ENCODE measurements around the gene PRRG3. TPM values are rescaled to one million over a fixed set of nuclear protein-coding genes. Genes with fewer than 3 reads are reported as not detected.

Gene PRRG3
- total RNA-seq, 1 experiment from 2014 or later = not detected

GRCh38 chrX:151726751-151727150, 31.5 kb downstream of the PRRG3 start:
- CTCF ChIA-PET = no interaction called here
- intact Hi-C loops (cut with micrococcal nuclease; ENCODE audit: unreplicated experiment) = no loop called here

GRCh38 chrX:151727346-151727745, 32.1 kb downstream of the PRRG3 start:
- intact Hi-C loops (cut with micrococcal nuclease; ENCODE audit: unreplicated experiment) = no loop called here
- POLR2A ChIA-PET = no interaction called here
- Histone ChIP-seq H3K9me3 (no peaks in the 10 kb centered on the region), H3K4me1 (no peaks in the 10 kb centered on the region), H3K36me3 (ENCODE audit: control insufficient read depth, insufficient read depth, low read length) (no peaks in the 10 kb centered on the region), H3K27me3 (replicated peaks; ENCODE audit: control insufficient read depth, insufficient read depth, low read length) (no peaks in the 10 kb centered on the region), H3K4me3 (ENCODE audit: low read depth, low read length) (no peak overlapping the region)
- TF ChIP-seq CTCF (IDR thresholded peaks at IDR 0.05; ENCODE audit: insufficient read depth in 1 of 2, low read depth in 1 of 2, low read length in 1 of 2, severe bottlenecking in 1 of 2, unreplicated experiment in 1 of 2) = no peak
- BruUV-seq (replicated peaks) = no TSS peak
- no peaks in the 10 kb centered on the region for H3K36me3 Mint-ChIP-seq (ENCODE audit: insufficient read depth, unreplicated experiment)
- H3K27ac Mint-ChIP-seq (ENCODE audit: unreplicated experiment) = no peak overlapping the region
- H3K9me3 Mint-ChIP-seq (ENCODE audit: unreplicated experiment) = no peaks in the 10 kb centered on the region
- H3K27me3 Mint-ChIP-seq (ENCODE audit: insufficient read depth, unreplicated experiment) = peaks cover 3% of the 10 kb centered on the region
- DNase-seq = no peak
- CTCF ChIA-PET = no interaction called here
- H3K4me3 Mint-ChIP-seq (ENCODE audit: unreplicated experiment) = no peak overlapping the region
- H3K4me1 Mint-ChIP-seq (ENCODE audit: low read depth, unreplicated experiment) = no peaks in the 10 kb centered on the region

More at GRCh38 chrX:151726751-151727150, 31.5 kb downstream of the PRRG3 start:
- Histone ChIP-seq H3K9me3 (no peaks in the 10 kb centered on the region), H3K27me3 (replicated peaks; ENCODE audit: control insufficient read depth, insufficient read depth, low read length) (no peaks in the 10 kb centered on the region), H3K36me3 (ENCODE audit: control insufficient read depth, insufficient read depth, low read length) (no peaks in the 10 kb centered on the region), H3K4me3 (ENCODE audit: low read depth, low read length) (no peak overlapping the region), H3K4me1 (no peaks in the 10 kb centered on the region)
- no peaks in the 10 kb centered on the region for H3K4me1 Mint-ChIP-seq (ENCODE audit: low read depth, unreplicated experiment)
- TF ChIP-seq CTCF (IDR thresholded peaks at IDR 0.05; ENCODE audit: insufficient read depth in 1 of 2, low read depth in 1 of 2, low read length in 1 of 2, severe bottlenecking in 1 of 2, unreplicated experiment in 1 of 2) = no peak
- BruUV-seq (replicated peaks) = no TSS peak
- H3K4me3 Mint-ChIP-seq (ENCODE audit: unreplicated experiment) = no peak overlapping the region
- H3K27ac Mint-ChIP-seq (ENCODE audit: unreplicated experiment) = no peak overlapping the region
- H3K36me3 Mint-ChIP-seq (ENCODE audit: insufficient read depth, unreplicated experiment) = no peaks in the 10 kb centered on the region
- POLR2A ChIA-PET = no interaction called here
- H3K27me3 Mint-ChIP-seq (ENCODE audit: insufficient read depth, unreplicated experiment) = peaks cover 3% of the 10 kb centered on the region
- H3K9me3 Mint-ChIP-seq (ENCODE audit: unreplicated experiment) = no peaks in the 10 kb centered on the region
- DNase-seq = no peak

GRCh38 chrX:151729056-151729725, 33.9 kb downstream of the PRRG3 start:
- no peaks in the 10 kb centered on the region for H3K36me3 Mint-ChIP-seq (ENCODE audit: insufficient read depth, unreplicated experiment)
- intact Hi-C loops (cut with micrococcal nuclease; ENCODE audit: unreplicated experiment) = no loop called here
- ChIA-PET POLR2A (no interaction called here), CTCF (no interaction called here)
- no peaks in the 10 kb centered on the region for H3K9me3 Mint-ChIP-seq (ENCODE audit: unreplicated experiment)
- no peaks in the 10 kb centered on the region for H3K9me3 ChIP-seq
- H3K4me1 Mint-ChIP-seq (ENCODE audit: low read depth, unreplicated experiment) = no peaks in the 10 kb centered on the region
- no peak overlapping the region for H3K4me3 ChIP-seq (ENCODE audit: low read depth, low read length)
- H3K36me3 ChIP-seq (ENCODE audit: control insufficient read depth, insufficient read depth, low read length) = no peaks in the 10 kb centered on the region
- no peaks in the 10 kb centered on the region for H3K27me3 ChIP-seq (replicated peaks; ENCODE audit: control insufficient read depth, insufficient read depth, low read length)
- no peak for DNase-seq
- no peak for TF ChIP-seq CTCF (IDR thresholded peaks at IDR 0.05; ENCODE audit: insufficient read depth in 1 of 2, low read depth in 1 of 2, low read length in 1 of 2, severe bottlenecking in 1 of 2, unreplicated experiment in 1 of 2)
- BruUV-seq (replicated peaks) = no TSS peak
- H3K27ac Mint-ChIP-seq (ENCODE audit: unreplicated experiment) = no peak overlapping the region
- no peak overlapping the region for H3K4me3 Mint-ChIP-seq (ENCODE audit: unreplicated experiment)
- no peaks in the 10 kb centered on the region for H3K4me1 ChIP-seq
- peaks cover 9% of the 10 kb centered on the region for H3K27me3 Mint-ChIP-seq (ENCODE audit: insufficient read depth, unreplicated experiment)
